ENCODE results near the gene S100A13.
A peak's percentile ranks its signal among the peaks of the same experiment; 100 is the strongest.
"Not testable (repeated sequence)": the region's sequence is repeated elsewhere in the genome, so short reads cannot be mapped to it uniquely, and the experiment has no call there.

The S100A13 gene

DNA sequence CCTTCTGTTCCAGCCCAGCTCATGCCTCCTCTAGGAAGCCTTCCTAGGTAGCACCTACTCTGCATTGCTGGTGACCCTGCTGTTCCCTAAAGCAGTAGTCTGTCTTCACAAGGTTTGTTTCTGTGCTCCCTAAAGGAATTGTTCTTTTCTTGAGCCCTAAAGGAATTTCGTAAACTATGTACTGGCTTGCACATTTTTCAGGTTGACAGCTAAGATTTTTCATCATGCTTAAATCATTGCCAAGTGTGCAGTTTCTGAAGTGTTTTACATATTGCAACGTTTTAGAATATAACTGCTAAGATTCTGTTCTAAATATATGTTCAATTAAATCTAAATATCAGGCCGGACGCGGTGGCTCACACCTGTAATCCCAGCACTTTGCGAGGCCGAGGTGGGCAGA, 27.5 kb downstream of the S100A13 start:
- DNase-seq: no peak

- DNase-seq: peak; percentile 34
Measured at GRCh38 chr1:153598309-153599172, 28.8 kb downstream of the S100A13 start.

- DNase-seq: no peak
Measured at GRCh38 chr1:153597206-153597605, 30.1 kb downstream of the S100A13 start.

DNA sequence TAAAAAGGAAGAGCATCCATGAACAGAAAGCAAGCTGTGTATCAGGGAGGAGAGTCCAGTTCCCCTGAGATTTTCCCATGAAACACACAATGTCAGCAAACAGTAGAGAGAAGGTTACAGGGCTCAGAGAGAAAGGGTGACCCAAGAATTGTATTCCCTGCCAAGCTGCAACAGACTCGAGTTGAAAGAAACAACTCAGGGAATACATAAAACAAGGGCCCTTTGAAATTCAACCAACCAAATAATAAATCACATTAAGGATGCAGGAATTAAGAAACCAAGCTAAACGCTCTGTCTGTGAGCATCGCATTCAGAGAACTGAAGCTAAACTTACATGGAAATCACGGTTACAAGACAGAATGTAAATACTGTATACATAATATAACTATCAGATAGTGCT, 34.6 kb downstream of the S100A13 start:
- no peak for DNase-seq

GRCh38 chr1:153588482-153588881, 38.8 kb downstream of the S100A13 start:
- no peak for DNase-seq

GRCh38 chr1:153588033-153588432, 39.3 kb downstream of the S100A13 start:
- DNase-seq: not testable (repeated sequence)

DNA sequence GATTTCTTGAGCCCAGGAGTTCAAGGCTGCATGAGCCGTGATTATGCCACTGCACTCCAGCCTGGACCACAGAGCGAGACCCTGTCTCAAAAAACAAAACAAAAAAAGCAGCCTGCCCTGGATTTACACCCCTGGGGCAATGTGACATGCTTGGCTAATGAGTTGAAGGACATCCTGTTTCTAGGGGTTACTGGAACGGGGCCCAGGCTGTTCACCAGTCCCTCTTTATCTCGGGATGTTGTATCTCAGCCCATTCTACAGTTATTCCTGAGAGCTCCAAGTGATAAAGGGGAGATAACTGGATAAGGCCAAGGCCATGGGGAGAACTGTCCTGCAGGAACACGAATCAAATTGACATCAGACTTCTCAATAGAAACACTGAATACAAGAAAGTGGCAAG, 40.0 kb downstream of the S100A13 start:
- DNase-seq: no peak

DNA sequence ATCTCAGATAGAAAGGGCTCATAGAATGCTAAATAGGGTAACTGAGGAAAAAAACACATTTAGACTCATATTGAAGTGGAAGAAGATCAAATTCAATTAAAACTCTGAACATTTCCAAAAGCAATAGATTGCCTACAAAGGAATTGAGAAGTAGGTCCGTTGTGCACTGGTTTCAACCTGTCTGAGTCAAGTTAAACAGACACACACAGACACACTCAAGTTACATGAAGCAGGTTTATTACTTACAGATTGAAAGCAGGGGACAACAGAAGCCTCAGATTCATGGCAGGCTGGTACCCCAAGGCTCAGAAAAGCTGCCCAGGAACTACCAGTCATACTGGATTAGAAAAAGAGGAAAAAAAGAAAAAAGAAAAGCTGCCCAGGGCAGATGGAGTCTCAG, 41.0 kb downstream of the S100A13 start:
- DNase-seq: no peak

DNA sequence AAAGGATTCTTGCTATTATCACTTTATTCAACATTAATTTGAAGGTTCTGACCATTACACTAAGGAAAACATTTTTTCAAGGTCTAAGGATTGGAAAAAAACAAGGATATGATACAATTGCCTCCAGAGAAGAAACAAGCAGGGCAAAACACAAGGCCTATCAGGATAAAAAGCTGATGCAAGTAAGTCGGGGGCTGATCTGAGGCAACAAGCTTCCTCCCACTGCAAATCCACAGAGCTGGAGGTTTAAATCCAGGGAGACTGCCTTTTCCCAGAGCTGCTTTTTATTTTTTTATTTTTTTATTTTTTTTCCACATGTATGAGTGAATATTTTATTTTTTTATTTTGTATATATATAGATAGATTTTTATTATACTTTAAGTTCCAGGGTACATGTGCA, 42.3 kb downstream of the S100A13 start:
- no peak for DNase-seq

DNA sequence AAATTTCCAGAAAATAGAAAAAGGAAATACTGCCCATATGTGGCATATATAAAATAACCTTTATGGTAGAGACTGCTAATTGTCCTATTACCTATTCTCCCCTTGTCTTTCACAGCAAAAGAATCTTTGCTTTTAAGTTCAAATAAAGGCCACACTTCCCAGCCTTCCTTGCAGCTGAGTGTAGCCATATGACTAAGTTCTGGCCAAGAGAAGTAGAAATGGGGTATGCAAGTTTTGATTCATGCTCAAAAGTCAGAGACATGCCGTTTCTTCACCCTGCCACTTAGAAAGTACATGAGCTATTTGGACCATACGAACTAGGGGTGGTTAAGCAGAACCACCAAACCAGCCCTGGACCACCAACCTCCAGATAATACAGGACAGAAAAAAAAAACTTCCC, 43.3 kb downstream of the S100A13 start:
- no peak for DNase-seq

GRCh38 chr1:153583514-153583913, 43.8 kb downstream of the S100A13 start:
- not testable (repeated sequence) for DNase-seq

DNA sequence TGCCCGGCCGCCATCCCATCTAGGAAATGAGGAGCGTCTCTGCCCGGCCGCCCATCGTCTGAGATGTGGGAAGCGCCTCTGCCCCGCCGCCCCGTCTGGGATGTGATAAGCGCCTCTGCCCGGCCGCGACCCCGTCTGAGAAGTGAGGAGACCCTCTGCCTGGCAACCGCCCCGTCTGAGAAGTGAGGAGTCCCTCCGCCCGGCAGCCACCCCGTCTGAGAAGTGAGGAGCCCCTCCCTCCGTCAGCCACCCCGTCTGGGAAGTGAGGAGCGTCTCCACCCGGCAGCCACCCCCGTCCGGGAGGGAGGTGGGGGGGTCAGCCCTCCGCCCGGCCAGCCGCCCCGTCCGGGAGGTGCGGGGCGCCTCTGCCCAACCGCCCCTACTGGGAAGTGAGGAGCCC, 44.5 kb downstream of the S100A13 start:
- not testable (repeated sequence) for DNase-seq

- DNase-seq: no peak
Measured at GRCh38 chr1:153578936-153579335, 48.4 kb downstream of the S100A13 start.

- DNase-seq: no peak
Measured at GRCh38 chr1:153578490-153578889, 48.8 kb downstream of the S100A13 start.

GRCh38 chr1:153577624-153578051, 49.7 kb downstream of the S100A13 start:
- no peak for DNase-seq

- DNase-seq: no peak
Measured at GRCh38 chr1:153577138-153577537, 50.2 kb downstream of the S100A13 start.

DNA sequence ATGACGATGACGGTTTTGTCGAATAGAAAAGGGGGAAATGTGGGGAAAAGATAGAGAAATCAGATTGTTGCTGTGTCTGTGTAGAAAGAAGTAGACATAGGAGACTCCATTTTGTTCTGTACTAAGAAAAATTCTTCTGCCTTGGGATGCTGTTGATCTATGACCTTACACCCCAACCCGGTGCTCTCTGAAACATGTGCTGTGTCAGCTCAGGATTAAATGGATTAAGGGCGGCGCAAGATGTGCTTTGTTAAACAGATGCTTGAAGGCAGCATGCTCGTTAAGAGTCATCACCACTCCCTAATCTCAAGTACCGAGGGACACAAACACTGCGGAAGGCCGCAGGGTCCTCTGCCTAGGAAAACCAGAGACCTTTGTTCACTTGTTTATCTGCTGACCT, 51.8 kb downstream of the S100A13 start:
- DNase-seq: not testable (repeated sequence)

GRCh38 chr1:153575081-153575491, 52.2 kb downstream of the S100A13 start:
- not testable (repeated sequence) for DNase-seq

- DNase-seq: no peak
Measured at GRCh38 chr1:153573351-153573750, 54.0 kb downstream of the S100A13 start.

DNA sequence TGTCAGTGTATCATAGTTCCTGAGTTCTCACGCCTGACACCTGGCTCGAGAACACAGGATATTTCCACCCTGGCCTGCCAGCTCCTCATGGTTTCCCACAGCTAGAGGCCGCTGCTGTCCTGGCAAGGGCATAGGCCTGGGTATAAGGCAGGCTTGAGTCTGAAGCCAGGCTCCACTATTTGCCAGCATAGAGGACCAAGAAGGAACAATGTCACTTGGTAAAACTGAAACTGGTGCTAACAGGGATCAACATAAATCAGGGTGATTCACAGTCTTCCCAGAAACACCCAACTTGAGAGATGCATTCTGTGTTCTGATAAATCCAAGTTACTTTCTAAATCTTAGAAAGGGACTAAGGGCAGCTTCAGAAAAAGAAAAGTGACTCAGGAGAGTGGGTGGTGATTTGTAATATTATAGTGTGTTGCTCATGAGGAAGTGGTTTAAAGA, 54.7 kb downstream of the S100A13 start:
- no peak for DNase-seq

DNA sequence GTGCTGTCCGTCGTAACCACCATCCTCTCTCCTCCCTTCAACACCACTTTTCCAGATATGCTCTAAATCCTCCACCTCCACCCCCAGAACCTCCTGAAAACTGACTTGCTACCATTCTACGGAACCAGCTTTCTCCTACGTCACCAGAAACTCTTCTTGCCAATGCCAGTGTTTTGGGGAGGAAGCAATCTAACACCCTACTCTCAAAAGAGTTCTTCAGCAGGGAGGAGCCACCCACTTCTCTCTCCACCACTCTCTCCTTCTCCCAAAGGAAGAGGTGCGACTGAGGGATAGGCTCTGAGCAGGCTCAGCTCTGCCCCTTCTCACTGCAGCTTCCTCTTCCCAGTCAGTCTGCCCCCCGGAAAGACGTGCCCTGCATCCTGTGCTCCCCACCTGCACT, 55.6 kb downstream of the S100A13 start:
- DNase-seq: no peak

- DNase-seq: no peak
Measured at GRCh38 chr1:153570874-153571273, 56.4 kb downstream of the S100A13 start.

GRCh38 chr1:153569465-153569864, 57.8 kb downstream of the S100A13 start:
- no peak for DNase-seq
